Measurements from ENCODE around the gene BEST4. TPM values are rescaled to one million over a fixed set of nuclear protein-coding genes. Genes with fewer than 3 reads are reported as not detected.

The BEST4 gene
- total RNA-seq, 1 donor from 2014 or later: 0.88 TPM

- DNase-seq: no peak
- TF ChIP-seq CTCF (IDR thresholded peaks at IDR 0.05; ENCODE audit: partially characterized antibody, unreplicated experiment): no peak
Observed at GRCh38 chr1:44790968-44791801, 3.2 kb upstream of the BEST4 start.

GRCh38 chr1:44787506-44787905 is 464 bp downstream of the BEST4 start:
- Mint-ChIP-seq H3K36me3 (ENCODE audit: unreplicated experiment) (no peaks in the 10 kb centered on the region), H3K9me3 (ENCODE audit: unreplicated experiment) (peaks cover 8% of the 10 kb centered on the region), H3K4me1 (ENCODE audit: low read depth, unreplicated experiment) (peaks cover 13% of the 10 kb centered on the region), H3K4me3 (ENCODE audit: unreplicated experiment) (no peak overlapping the region), H3K27me3 (ENCODE audit: unreplicated experiment) (peaks cover 9% of the 10 kb centered on the region), H3K27ac (ENCODE audit: unreplicated experiment) (no peak overlapping the region)
- TF ChIP-seq CTCF (IDR thresholded peaks at IDR 0.05; ENCODE audit: partially characterized antibody, unreplicated experiment): no peak
- no peak for DNase-seq

More at GRCh38 chr1:44790968-44791801, 3.2 kb upstream of the BEST4 start:
- peaks cover 1% of the 10 kb centered on the region for H3K4me1 Mint-ChIP-seq (ENCODE audit: low read depth, unreplicated experiment)
- no peak overlapping the region for H3K4me3 Mint-ChIP-seq (ENCODE audit: unreplicated experiment)
- peaks cover 7% of the 10 kb centered on the region for H3K27me3 Mint-ChIP-seq (ENCODE audit: unreplicated experiment)
- no peaks in the 10 kb centered on the region for H3K36me3 Mint-ChIP-seq (ENCODE audit: unreplicated experiment)
- no peak overlapping the region for H3K27ac Mint-ChIP-seq (ENCODE audit: unreplicated experiment)
- peaks cover 1% of the 10 kb centered on the region for H3K9me3 Mint-ChIP-seq (ENCODE audit: unreplicated experiment)

GRCh38 chr1:44786841-44787426 is 1.0 kb downstream of the BEST4 start:
- peaks cover 7% of the 10 kb centered on the region for H3K9me3 Mint-ChIP-seq (ENCODE audit: unreplicated experiment)
- H3K27me3 Mint-ChIP-seq (ENCODE audit: unreplicated experiment): peaks cover 6% of the 10 kb centered on the region
- TF ChIP-seq CTCF (IDR thresholded peaks at IDR 0.05; ENCODE audit: partially characterized antibody, unreplicated experiment): no peak
- H3K27ac Mint-ChIP-seq (ENCODE audit: unreplicated experiment): no peak overlapping the region
- no peak for DNase-seq
- H3K36me3 Mint-ChIP-seq (ENCODE audit: unreplicated experiment): no peaks in the 10 kb centered on the region
- peaks cover 13% of the 10 kb centered on the region for H3K4me1 Mint-ChIP-seq (ENCODE audit: low read depth, unreplicated experiment)
- H3K4me3 Mint-ChIP-seq (ENCODE audit: unreplicated experiment): peak overlapping the region; percentile 63

- peaks cover 7% of the 10 kb centered on the region for H3K9me3 Mint-ChIP-seq (ENCODE audit: unreplicated experiment)
- no peak overlapping the region for H3K27ac Mint-ChIP-seq (ENCODE audit: unreplicated experiment)
- peak; percentile 100 for TF ChIP-seq CTCF (IDR thresholded peaks at IDR 0.05; ENCODE audit: partially characterized antibody, unreplicated experiment)
- DNase-seq: peak; percentile 82
- H3K36me3 Mint-ChIP-seq (ENCODE audit: unreplicated experiment): no peaks in the 10 kb centered on the region
- peak overlapping the region; percentile 65 for H3K4me3 Mint-ChIP-seq (ENCODE audit: unreplicated experiment)
- peaks cover 5% of the 10 kb centered on the region for H3K27me3 Mint-ChIP-seq (ENCODE audit: unreplicated experiment)
- H3K4me1 Mint-ChIP-seq (ENCODE audit: low read depth, unreplicated experiment): peaks cover 12% of the 10 kb centered on the region
Observed at GRCh38 chr1:44786138-44786840, 1.7 kb downstream of the BEST4 start.

All from glutamatergic neuron (in vitro differentiated cells).